ENCODE results near the gene LPA. TPM values are rescaled to one million over a fixed set of nuclear protein-coding genes. Genes with fewer than 3 reads are reported as not detected.

The LPA gene
- total RNA-seq, 2 donors from 2014 or later, result 0.52 to 3.6 TPM

DNA sequence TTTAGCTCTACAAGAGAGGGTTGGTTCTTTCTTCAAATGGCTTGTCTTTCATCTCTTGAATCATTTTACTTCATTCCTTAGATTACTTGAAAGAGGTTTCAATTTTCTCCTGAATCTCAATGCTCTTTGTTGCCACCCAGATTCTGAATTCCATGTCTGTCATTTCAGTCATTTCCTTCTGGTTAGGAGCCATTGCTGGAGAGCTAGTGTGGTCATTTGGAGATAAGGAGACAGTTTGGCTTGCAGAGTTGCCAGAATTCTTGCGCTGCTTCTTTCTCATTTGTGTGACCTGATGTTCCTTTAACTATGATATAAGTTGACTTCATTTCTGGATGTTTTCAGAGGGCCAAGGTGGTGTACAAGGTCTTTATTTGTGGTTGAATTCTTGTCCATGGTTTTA is 158.1 kb downstream of the LPA start:
- no peaks in the 10 kb centered on the region for H3K27me3 ChIP-seq
- intact Hi-C loops (cut with DNase I), result no loop called here
- no peak for ATAC-seq
- no peak for TF ChIP-seq CTCF (IDR thresholded peaks at IDR 0.05)
- no peak for DNase-seq
- H3K4me3 ChIP-seq, result no peak overlapping the region
- peaks cover 0 to 6% (median 0%) of the 10 kb centered on the region in 3 donors for H3K9me3 ChIP-seq
- no peaks in the 10 kb centered on the region for H3K36me3 ChIP-seq (replicated peaks in 1 of 2; ENCODE audit: insufficient read depth in 1 of 2, low read depth in 2 of 2)
- H3K4me1 ChIP-seq, result no peaks in the 10 kb centered on the region
- H3K27ac ChIP-seq, result no peak overlapping the region
- 86 to 88% methylated on average over 1 of the region's 1 CpG for WGBS, 2 donors

DNA sequence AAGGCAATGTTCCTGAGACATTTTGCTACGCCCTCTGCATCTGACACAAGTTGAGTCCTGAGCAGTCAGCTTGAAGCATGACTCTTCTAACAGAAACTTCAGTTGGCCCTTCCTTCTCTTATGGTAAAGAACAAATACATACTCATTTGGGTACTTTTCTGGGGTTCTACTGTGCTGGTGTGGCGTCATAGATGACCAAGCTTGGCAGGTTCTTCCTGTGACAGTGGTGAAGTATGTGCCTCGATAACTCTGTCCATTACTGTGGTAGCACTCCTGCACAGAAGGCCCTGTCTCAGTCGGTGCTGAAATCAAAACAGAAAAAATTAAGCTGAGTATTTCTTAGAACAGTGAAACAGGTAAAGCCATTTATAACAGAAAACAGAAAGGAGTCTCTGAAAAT is 163.4 kb downstream of the LPA start:
- Histone ChIP-seq H3K27me3 (no peaks in the 10 kb centered on the region), H3K27ac (no peak overlapping the region), H3K36me3 (replicated peaks in 1 of 2; ENCODE audit: insufficient read depth in 1 of 2, low read depth in 2 of 2) (no peaks in the 10 kb centered on the region), H3K4me1 (no peaks in the 10 kb centered on the region), H3K4me3 (no peak overlapping the region), H3K9me3 (peaks cover 0 to 6% (median 0%) of the 10 kb centered on the region in 3 donors)
- ATAC-seq, result no peak
- intact Hi-C loops (cut with DNase I), result no loop called here
- DNase-seq, result no peak
- 78 to 84% methylated on average over 4 of the region's 4 CpGs for WGBS, 2 donors
- TF ChIP-seq POLR2A (IDR thresholded peaks at IDR 0.05) (no peak), CTCF (IDR thresholded peaks at IDR 0.05) (no peak)

DNA sequence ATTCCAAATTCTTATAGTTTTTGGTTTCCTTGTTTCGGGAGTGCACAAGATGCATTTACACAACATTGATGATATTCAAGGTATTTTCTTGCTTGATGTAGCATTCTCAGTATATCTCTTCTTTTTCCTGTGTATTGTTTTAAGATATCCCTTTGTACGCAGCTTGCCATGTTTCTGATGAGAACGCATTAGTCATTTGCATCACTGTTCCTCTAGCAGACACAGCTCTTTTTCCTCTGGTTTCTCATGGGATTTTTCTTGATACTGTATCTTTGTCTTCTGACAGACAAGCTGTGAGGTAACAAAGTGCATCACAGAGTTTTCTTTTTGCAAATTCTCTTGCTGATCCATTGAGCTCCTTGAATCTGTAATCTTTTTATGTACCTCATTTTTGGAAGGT is 169.5 kb downstream of the LPA start:
- no peaks in the 10 kb centered on the region for H3K4me1 ChIP-seq
- no peak overlapping the region for H3K4me3 ChIP-seq
- ATAC-seq (no peak), DNase-seq (no peak)
- TF ChIP-seq POLR2A (IDR thresholded peaks at IDR 0.05) (no peak), CTCF (IDR thresholded peaks at IDR 0.05) (no peak)
- intact Hi-C loops (cut with DNase I), result no loop called here
- H3K9me3 ChIP-seq, result no peaks in the 10 kb centered on the region
- no peaks in the 10 kb centered on the region for H3K36me3 ChIP-seq (replicated peaks in 1 of 2; ENCODE audit: insufficient read depth in 1 of 2, low read depth in 2 of 2)
- 87 to 92% methylated on average over 3 of the region's 3 CpGs for WGBS, 2 donors
- no peak overlapping the region for H3K27ac ChIP-seq
- H3K27me3 ChIP-seq, result no peaks in the 10 kb centered on the region

- H3K4me1 ChIP-seq, result no peaks in the 10 kb centered on the region
- DNase-seq, result no peak
- intact Hi-C loops (cut with DNase I), result no loop called here
- TF ChIP-seq POLR2A (IDR thresholded peaks at IDR 0.05), result no peak
- no peak for TF ChIP-seq CTCF (IDR thresholded peaks at IDR 0.05)
- no peaks in the 10 kb centered on the region for H3K27me3 ChIP-seq
- WGBS, 2 donors, result 94 to 96% methylated on average over 1 of the region's 1 CpG
- no peaks in the 10 kb centered on the region for H3K9me3 ChIP-seq
- peaks cover 0 to 1% of the 10 kb centered on the region in 2 donors for H3K36me3 ChIP-seq (replicated peaks in 1 of 2; ENCODE audit: insufficient read depth in 1 of 2, low read depth in 2 of 2)
- H3K27ac ChIP-seq, result no peak overlapping the region
- ATAC-seq, result no peak
- no peak overlapping the region for H3K4me3 ChIP-seq
Measured at GRCh38 chr6:160489091-160489490, 175.0 kb downstream of the LPA start.

- no peak for DNase-seq
- no peak for ATAC-seq
- Histone ChIP-seq H3K27me3 (no peaks in the 10 kb centered on the region), H3K4me1 (no peaks in the 10 kb centered on the region), H3K27ac (no peak overlapping the region), H3K4me3 (no peak overlapping the region), H3K9me3 (no peaks in the 10 kb centered on the region), H3K36me3 (replicated peaks in 1 of 2; ENCODE audit: insufficient read depth in 1 of 2, low read depth in 2 of 2) (peaks cover 0 to 1% of the 10 kb centered on the region in 2 donors)
- WGBS, 2 donors, result 75 to 83% methylated on average over 9 to 11 of the region's 11 CpGs
- TF ChIP-seq CTCF (IDR thresholded peaks at IDR 0.05), result no peak
- TF ChIP-seq POLR2A (IDR thresholded peaks at IDR 0.05), result no peak
- intact Hi-C loops (cut with DNase I), result no loop called here
Measured at GRCh38 chr6:160487116-160487515, 177.0 kb downstream of the LPA start.

Other genes with a start within 250 kb of the LPA start
- gene PLG, start 38.0 kb upstream of the LPA start, total RNA-seq, result not detected

All from body of pancreas (tissue), 4 donors.